HCT116 (cell line): ENCODE measurements around the gene FAM89B. TPM values are rescaled to one million over a fixed set of nuclear protein-coding genes. Genes with fewer than 3 reads are reported as not detected.

Experiments used
- ATAC-seq: fragments of 200-7000 bp; cut with Tn5 transposase; 2 replicates; pipeline ENCODE4 v1.9.1; 2020; ENCODE audit warnings: mild to moderate bottlenecking, moderate library complexity
- BruUV-seq: library from RNA; stranded (reverse); fragments of 400-500 nt; replicated peaks from 2 replicates; lab custom pipeline; 2021; lab: Mats Ljungman, UMichigan
- CTCF ChIA-PET: fragments of 300-600 bp; sonication (Branson Sonifier 250); formaldehyde crosslinking; loops from one replicate; lab custom pipeline; 2021; ENCODE audit warnings: antibody characterized with exemption; lab: Charles Lee
- POLR2A ChIA-PET: fragments of 300-600, 350-600 bp; sonication (Branson Sonifier 250); formaldehyde crosslinking; loops from one replicate; lab custom pipeline; 2021; ENCODE audit warnings: antibody characterized with exemption; lab: Charles Lee
- RAD21 ChIA-PET, 2 experiments: fragments of 300-600 bp; sonication (Branson Sonifier 250); formaldehyde crosslinking; loops; one replicate each; lab custom pipeline; 2023; ENCODE audit warnings: low total read pairs in 2 of 2; ENCODE audit not compliant: uncharacterized antibody in 2 of 2, unreplicated experiment in 2 of 2, low non-redundant PET in 1 of 2; lab: Charles Lee
- DNase-seq: peaks from one replicate; pipeline ENCODE4 v3.0.0-alpha.2; 2010; ENCODE audit warnings: low read depth, low spot score
- H2AFZ ChIP-seq: fragments of 200-600 bp; shearing (Covaris generic), sonication (generic); 2 replicates; pipeline ENCODE4 v1.6.1; 2017; ENCODE audit warnings: low read depth, mixed run types, mixed read lengths, antibody characterized with exemption, low read length; ENCODE audit not compliant: poor library complexity, severe bottlenecking
- H3K27ac ChIP-seq: 2 replicates; pipeline ENCODE4 v1.5.1; 2012; ENCODE audit warnings: low read depth, low read length
- H3K27me3 ChIP-seq: fragments of 200-600 bp; sonication (generic); 2 replicates; pipeline ENCODE4 v1.6.1; 2016; ENCODE audit warnings: mixed run types, low read length, mixed read lengths; ENCODE audit not compliant: insufficient read depth
- H3K36me3 ChIP-seq, 2 experiments: fragments of 200-500 bp in 1 of 2; fragments of 200-600 bp in 1 of 2; sonication (Bioruptor generic) in 1 of 2; sonication (generic) in 1 of 2; 2 replicates each; pipeline versions ENCODE4 v1.5.1 to v1.6.1; 2014 to 2016; ENCODE audit warnings: low read length in 2 of 2, inconsistent platforms in 1 of 2, mixed read lengths in 1 of 2, mixed run types in 1 of 2; ENCODE audit not compliant: insufficient read depth in 2 of 2, control insufficient read depth in 1 of 2
- H3K4me1 ChIP-seq, 2 experiments: fragments of 200-600 bp in 1 of 2; sonication (generic) in 1 of 2; 2 replicates each; pipeline versions ENCODE4 v1.5.1 to v1.6.1; 2012 to 2017; ENCODE audit warnings: low read length in 2 of 2, inconsistent platforms in 1 of 2, mild to moderate bottlenecking in 1 of 2, mixed read lengths in 1 of 2, mixed run types in 1 of 2, moderate library complexity in 1 of 2; ENCODE audit not compliant: insufficient read depth in 2 of 2, control insufficient read depth in 1 of 2
- H3K4me2 ChIP-seq: fragments of 200-600 bp; sonication (generic); 2 replicates; pipeline ENCODE4 v1.6.1; 2017; ENCODE audit warnings: mixed run types, low read length, mixed read lengths
- H3K4me3 ChIP-seq, 2 experiments: fragments of 200-600 bp in 1 of 2; sonication (generic) in 1 of 2; replicated peaks in 1 of 2; 2 replicates each; pipeline ENCODE4 v1.5.1; 2011 to 2016; ENCODE audit warnings: low read length in 2 of 2, control low read depth in 1 of 2, low read depth in 1 of 2, mild to moderate bottlenecking in 1 of 2, mixed read lengths in 1 of 2, mixed run types in 1 of 2
- H3K79me2 ChIP-seq: fragments of 200-600 bp; sonication (generic); 2 replicates; pipeline ENCODE4 v1.6.1; 2017; ENCODE audit warnings: mild to moderate bottlenecking, mixed run types, low read length, moderate library complexity, mixed read lengths; ENCODE audit not compliant: insufficient read depth
- H3K9ac ChIP-seq: fragments of 200-600 bp; sonication (generic); 2 replicates; pipeline ENCODE4 v1.6.1; 2016; ENCODE audit warnings: low read length, mixed read lengths
- H3K9me2 ChIP-seq: fragments of 200-600 bp; sonication (generic), shearing (Covaris generic); 2 replicates; pipeline ENCODE4 v1.6.1; 2017; ENCODE audit warnings: mixed run types, mild to moderate bottlenecking, moderate library complexity; ENCODE audit not compliant: insufficient read depth
- H3K9me3 ChIP-seq, 2 experiments: fragments of 200-500 bp in 1 of 2; fragments of 200-600 bp in 1 of 2; sonication (Bioruptor generic) in 1 of 2; sonication (generic) in 1 of 2; 2 replicates each; pipeline ENCODE4 v1.6.1; 2014 to 2017; ENCODE audit warnings: low read length in 2 of 2, mixed read lengths in 2 of 2, inconsistent platforms in 1 of 2, low read depth in 1 of 2, mild to moderate bottlenecking in 1 of 2, mixed run types in 1 of 2, moderate library complexity in 1 of 2; ENCODE audit not compliant: control insufficient read depth in 1 of 2, insufficient read depth in 1 of 2
- H4K20me1 ChIP-seq: fragments of 200-600 bp; sonication (generic), shearing (Covaris generic); 2 replicates; pipeline ENCODE4 v1.6.1; 2017; ENCODE audit warnings: mixed run types, mild to moderate bottlenecking, moderate library complexity; ENCODE audit not compliant: insufficient read depth
- CBX3 ChIP-seq: IDR thresholded peaks from 2 replicates; pipeline ENCODE4 v1.6.1; 2012; ENCODE audit warnings: low read depth
- CEBPB ChIP-seq: IDR thresholded peaks from 2 replicates; pipeline ENCODE4 v1.6.1; 2012; ENCODE audit warnings: low read depth
- EGR1 ChIP-seq: IDR thresholded peaks from 2 replicates; pipeline ENCODE4 v1.6.1; 2012; ENCODE audit warnings: low read depth
- ELF1 ChIP-seq: IDR thresholded peaks from 2 replicates; pipeline ENCODE4 v1.6.1; 2012; ENCODE audit warnings: low read depth, borderline replicate concordance
- EZH2 ChIP-seq: fragments of 200-600 bp; sonication (generic); IDR thresholded peaks from 2 replicates; pipeline ENCODE4 v1.6.1; 2017; ENCODE audit warnings: antibody characterized with exemption, mixed run types
- EZH2phosphoT487 ChIP-seq: fragments of 200-600 bp; IDR thresholded peaks from 2 replicates; pipeline ENCODE4 v1.6.1; 2018; ENCODE audit warnings: antibody characterized with exemption, borderline replicate concordance
- FOSL1 ChIP-seq: IDR thresholded peaks from 2 replicates; pipeline ENCODE4 v1.6.1; 2012; ENCODE audit warnings: low read depth
- JUND ChIP-seq: IDR thresholded peaks from 2 replicates; pipeline ENCODE4 v1.6.1; 2012
- POLR2A ChIP-seq: IDR thresholded peaks from 2 replicates; pipeline ENCODE4 v1.7.0; 2011; ENCODE audit warnings: borderline replicate concordance; ENCODE audit not compliant: insufficient read depth, insufficient read length; ENCODE audit errors: extremely low read depth
- POLR2AphosphoS5 ChIP-seq: IDR thresholded peaks from 2 replicates; pipeline ENCODE4 v1.6.1; 2011; ENCODE audit warnings: mild to moderate bottlenecking, low read depth, low read length, moderate library complexity
- SIN3A ChIP-seq: IDR thresholded peaks from 2 replicates; pipeline ENCODE4 v1.6.1; 2012; ENCODE audit warnings: low read depth
- SRF ChIP-seq: IDR thresholded peaks from 2 replicates; pipeline ENCODE4 v1.6.1; 2012; ENCODE audit warnings: low read depth
- TCF7L2 ChIP-seq: IDR thresholded peaks from 2 replicates; pipeline ENCODE4 v1.7.0; 2011; ENCODE audit warnings: borderline replicate concordance, inconsistent platforms; ENCODE audit not compliant: insufficient read depth, insufficient read length; ENCODE audit errors: extremely low read depth
- YY1 ChIP-seq: IDR thresholded peaks from 2 replicates; pipeline ENCODE4 v1.6.1; 2011; ENCODE audit warnings: low read length, low read depth, moderate library complexity, mild to moderate bottlenecking; ENCODE audit not compliant: insufficient replicate concordance; ENCODE audit errors: extremely low read depth
- ZFX ChIP-seq: fragments of 450-650 bp; IDR thresholded peaks from 2 replicates; pipeline ENCODE4 v1.6.1; 2017
- ZNF274 ChIP-seq: fragments of 200-500 bp; sonication (Bioruptor generic); IDR thresholded peaks from 2 replicates; pipeline ENCODE4 v1.6.1; 2014; ENCODE audit warnings: mild to moderate bottlenecking, low read depth, low read length, inconsistent platforms
- intact Hi-C: fragments of 100-400 bp; cut with micrococcal nuclease; formaldehyde crosslinking; loops from 2 replicates; pipeline ENCODE4 v1.10.0; 2022
- total RNA-seq: library from RNA; stranded (reverse); gene quantifications from one replicate; pipeline ENCODE4 v1.2.1, GENCODE V29; 2021; ENCODE audit not compliant: unreplicated experiment
- TF ChIP-seq, protein P1 (sequence below), 3 experiments: fragments of 200-600 bp in 1 of 3; sonication (generic) in 1 of 3; IDR thresholded peaks in 2 of 3; conservative IDR thresholded peaks in 1 of 3; 2 replicates each; pipeline ENCODE4 v1.5.1; 2012 to 2017; ENCODE audit warnings: low read depth in 2 of 3, low read length in 2 of 3, antibody characterized with exemption in 1 of 3, borderline replicate concordance in 1 of 3, control low read depth in 1 of 3, mild to moderate bottlenecking in 1 of 3, mixed read lengths in 1 of 3, mixed run types in 1 of 3, moderate library complexity in 1 of 3; ENCODE audit not compliant: insufficient read depth in 1 of 3
- TF ChIP-seq, protein P2 (sequence below): IDR thresholded peaks from 2 replicates; pipeline ENCODE4 v1.6.1; 2012; ENCODE audit warnings: low read depth
- TF ChIP-seq, protein P3 (sequence below): IDR thresholded peaks from 2 replicates; pipeline ENCODE4 v1.6.1; 2012
- TF ChIP-seq, protein P4 (sequence below): IDR thresholded peaks from 2 replicates; pipeline ENCODE4 v1.6.1; 2012

The FAM89B gene
- total RNA-seq, 1 experiment from 2014 or later, result 60.0 TPM

DNA sequence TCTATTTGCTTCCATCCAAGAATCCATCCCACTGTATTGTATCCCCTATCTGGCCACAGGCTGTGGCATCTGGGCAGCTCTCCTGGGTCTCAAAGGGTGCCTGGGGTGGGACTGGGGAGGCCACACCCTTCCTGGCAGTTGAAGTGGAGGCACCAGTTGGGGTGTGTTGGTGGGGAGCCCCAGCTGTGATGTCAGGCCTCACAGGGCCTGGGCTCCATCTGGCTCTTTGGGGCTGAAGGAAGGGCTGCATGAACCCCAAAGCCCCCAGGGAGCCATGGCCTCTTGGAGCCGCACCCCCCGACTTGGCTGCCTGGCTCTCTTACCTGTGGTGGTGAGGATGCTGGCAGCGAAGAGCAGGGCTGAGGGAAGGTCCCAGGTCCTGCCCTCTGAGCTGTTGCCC, 22.8 kb downstream of the FAM89B start:
- peaks cover 0 to 6% of the 10 kb centered on the region in 2 experiments; a peak in 1 of 4 replicates for H3K36me3 ChIP-seq
- BruUV-seq, result no TSS peak
- no peak overlapping the region for H3K9ac ChIP-seq
- DNase-seq, result no peak
- H3K27me3 ChIP-seq, result no peaks in the 10 kb centered on the region
- H4K20me1 ChIP-seq, result no peaks in the 10 kb centered on the region
- ATAC-seq, result no peak
- H3K27ac ChIP-seq, result no peak overlapping the region; the same call in 1 of the 2 replicates
- RAD21 ChIA-PET, result no interaction called here
- H3K9me2 ChIP-seq, result no peaks in the 10 kb centered on the region
- TF ChIP-seq JUND, result no peak
- no peak for TF ChIP-seq TCF7L2
- TF ChIP-seq, protein P1, sequence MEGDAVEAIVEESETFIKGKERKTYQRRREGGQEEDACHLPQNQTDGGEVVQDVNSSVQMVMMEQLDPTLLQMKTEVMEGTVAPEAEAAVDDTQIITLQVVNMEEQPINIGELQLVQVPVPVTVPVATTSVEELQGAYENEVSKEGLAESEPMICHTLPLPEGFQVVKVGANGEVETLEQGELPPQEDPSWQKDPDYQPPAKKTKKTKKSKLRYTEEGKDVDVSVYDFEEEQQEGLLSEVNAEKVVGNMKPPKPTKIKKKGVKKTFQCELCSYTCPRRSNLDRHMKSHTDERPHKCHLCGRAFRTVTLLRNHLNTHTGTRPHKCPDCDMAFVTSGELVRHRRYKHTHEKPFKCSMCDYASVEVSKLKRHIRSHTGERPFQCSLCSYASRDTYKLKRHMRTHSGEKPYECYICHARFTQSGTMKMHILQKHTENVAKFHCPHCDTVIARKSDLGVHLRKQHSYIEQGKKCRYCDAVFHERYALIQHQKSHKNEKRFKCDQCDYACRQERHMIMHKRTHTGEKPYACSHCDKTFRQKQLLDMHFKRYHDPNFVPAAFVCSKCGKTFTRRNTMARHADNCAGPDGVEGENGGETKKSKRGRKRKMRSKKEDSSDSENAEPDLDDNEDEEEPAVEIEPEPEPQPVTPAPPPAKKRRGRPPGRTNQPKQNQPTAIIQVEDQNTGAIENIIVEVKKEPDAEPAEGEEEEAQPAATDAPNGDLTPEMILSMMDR (IDR thresholded peaks at IDR 0.05 in 2 of 3, conservative IDR thresholded peaks at IDR 0.05 in 1 of 3; ENCODE audit: borderline replicate concordance in 1 of 3, insufficient read depth in 1 of 3, low read depth in 2 of 3, low read length in 2 of 3), result no peak
- no peak for TF ChIP-seq EGR1
- no peak for TF ChIP-seq YY1
- TF ChIP-seq ELF1, result no peak
- TF ChIP-seq, protein P2, sequence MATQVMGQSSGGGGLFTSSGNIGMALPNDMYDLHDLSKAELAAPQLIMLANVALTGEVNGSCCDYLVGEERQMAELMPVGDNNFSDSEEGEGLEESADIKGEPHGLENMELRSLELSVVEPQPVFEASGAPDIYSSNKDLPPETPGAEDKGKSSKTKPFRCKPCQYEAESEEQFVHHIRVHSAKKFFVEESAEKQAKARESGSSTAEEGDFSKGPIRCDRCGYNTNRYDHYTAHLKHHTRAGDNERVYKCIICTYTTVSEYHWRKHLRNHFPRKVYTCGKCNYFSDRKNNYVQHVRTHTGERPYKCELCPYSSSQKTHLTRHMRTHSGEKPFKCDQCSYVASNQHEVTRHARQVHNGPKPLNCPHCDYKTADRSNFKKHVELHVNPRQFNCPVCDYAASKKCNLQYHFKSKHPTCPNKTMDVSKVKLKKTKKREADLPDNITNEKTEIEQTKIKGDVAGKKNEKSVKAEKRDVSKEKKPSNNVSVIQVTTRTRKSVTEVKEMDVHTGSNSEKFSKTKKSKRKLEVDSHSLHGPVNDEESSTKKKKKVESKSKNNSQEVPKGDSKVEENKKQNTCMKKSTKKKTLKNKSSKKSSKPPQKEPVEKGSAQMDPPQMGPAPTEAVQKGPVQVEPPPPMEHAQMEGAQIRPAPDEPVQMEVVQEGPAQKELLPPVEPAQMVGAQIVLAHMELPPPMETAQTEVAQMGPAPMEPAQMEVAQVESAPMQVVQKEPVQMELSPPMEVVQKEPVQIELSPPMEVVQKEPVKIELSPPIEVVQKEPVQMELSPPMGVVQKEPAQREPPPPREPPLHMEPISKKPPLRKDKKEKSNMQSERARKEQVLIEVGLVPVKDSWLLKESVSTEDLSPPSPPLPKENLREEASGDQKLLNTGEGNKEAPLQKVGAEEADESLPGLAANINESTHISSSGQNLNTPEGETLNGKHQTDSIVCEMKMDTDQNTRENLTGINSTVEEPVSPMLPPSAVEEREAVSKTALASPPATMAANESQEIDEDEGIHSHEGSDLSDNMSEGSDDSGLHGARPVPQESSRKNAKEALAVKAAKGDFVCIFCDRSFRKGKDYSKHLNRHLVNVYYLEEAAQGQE, result no peak
- TF ChIP-seq ZFX, result no peak
- no peak for TF ChIP-seq ZNF274
- no peak for TF ChIP-seq EZH2phosphoT487
- TF ChIP-seq, protein P3, sequence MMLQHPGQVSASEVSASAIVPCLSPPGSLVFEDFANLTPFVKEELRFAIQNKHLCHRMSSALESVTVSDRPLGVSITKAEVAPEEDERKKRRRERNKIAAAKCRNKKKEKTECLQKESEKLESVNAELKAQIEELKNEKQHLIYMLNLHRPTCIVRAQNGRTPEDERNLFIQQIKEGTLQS, result no peak
- no peak for TF ChIP-seq CEBPB
- no peak for TF ChIP-seq POLR2AphosphoS5
- TF ChIP-seq SRF, result no peak
- no peak for TF ChIP-seq EZH2
- no peak for TF ChIP-seq CBX3
- TF ChIP-seq SIN3A, result no peak
- TF ChIP-seq POLR2A, result no peak
- TF ChIP-seq, protein P4, sequence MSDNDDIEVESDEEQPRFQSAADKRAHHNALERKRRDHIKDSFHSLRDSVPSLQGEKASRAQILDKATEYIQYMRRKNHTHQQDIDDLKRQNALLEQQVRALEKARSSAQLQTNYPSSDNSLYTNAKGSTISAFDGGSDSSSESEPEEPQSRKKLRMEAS, result no peak
- TF ChIP-seq FOSL1, result no peak
- TF ChIP-seq, all 23 proteins: peak for 0
- H2AFZ ChIP-seq, result no peak overlapping the region
- no peak overlapping the region for H3K4me3 ChIP-seq
- H3K9me3 ChIP-seq, result no peaks in the 10 kb centered on the region
- peak overlapping the region; percentile 36; the same call in 1 of the 2 replicates for H3K4me2 ChIP-seq
- peaks cover 12 to 19% of the 10 kb centered on the region in 2 experiments for H3K4me1 ChIP-seq
- ChIA-PET CTCF (interaction anchor here (2.8 to 3.5 kb wide), 2 partner anchors 23 to 54 kb away, joined by 15 to 28 read pairs; partner anchors contain the start of gene FAM89B), POLR2A (interaction anchor here (1.6 to 1.7 kb wide), 2 partner anchors 20 to 54 kb away, joined by 4 to 5 read pairs; partner anchors contain the start of gene PCNX3)
- intact Hi-C loops, result no loop called here
- H3K79me2 ChIP-seq, result no peaks in the 10 kb centered on the region
